Sigmoid colon (tissue), 7 donors: ENCODE results near the gene MAN2B1. TPM values are rescaled to one million over a fixed set of nuclear protein-coding genes. Genes with fewer than 3 reads are reported as not detected.
"Not testable (repeated sequence)": the region's sequence is repeated elsewhere in the genome, so short reads cannot be mapped to it uniquely, and the experiment has no call there.

Source experiments
- DNase-seq: peaks from one replicate; pipeline ENCODE4 v3.0.0-alpha.2; 2019
- H3K27ac ChIP-seq, 4 donors: fragments of 200-600 bp; sonication (generic); one replicate each; pipeline ENCODE4 v1.5.1; 2016 to 2019; ENCODE audit warnings: mild to moderate bottlenecking in 1 of 4
- H3K27me3 ChIP-seq, 3 donors: fragments of 200-600 bp; sonication (generic); one replicate each; pipeline ENCODE4 v1.5.1; 2019; ENCODE audit warnings: mild to moderate bottlenecking in 1 of 3
- H3K36me3 ChIP-seq, 4 donors: fragments of 200-600 bp; sonication (generic); one replicate each; pipeline ENCODE4 v1.5.1; 2016 to 2019
- H3K4me1 ChIP-seq, 4 donors: fragments of 200-600 bp; sonication (generic); one replicate each; pipeline ENCODE4 v1.5.1; 2017 to 2019
- H3K4me3 ChIP-seq, 4 donors: fragments of 200-600 bp; sonication (generic); one replicate each; pipeline ENCODE4 v1.5.1; 2017 to 2019; ENCODE audit warnings: mild to moderate bottlenecking in 2 of 4, moderate library complexity in 1 of 4
- H3K9me3 ChIP-seq, 4 donors: fragments of 200-600 bp in 3 of 4; sonication (generic) in 3 of 4; one replicate each; pipeline versions ENCODE4 v1.5.1 to v1.6.1; 2013 to 2019
- EP300 ChIP-seq, 4 donors: sonication (generic); formaldehyde crosslinking; IDR thresholded peaks; one replicate each; pipeline ENCODE4 v1.6.1; 2017; ENCODE audit warnings: antibody characterized with exemption in 4 of 4
- POLR2A ChIP-seq, 2 donors: fragments of 450-650 bp; IDR thresholded peaks; one replicate each; pipeline ENCODE4 v1.6.1; 2016; ENCODE audit warnings: antibody characterized with exemption in 2 of 2, mild to moderate bottlenecking in 2 of 2, moderate library complexity in 2 of 2
- POLR2AphosphoS5 ChIP-seq, 4 donors: sonication (generic); formaldehyde crosslinking; IDR thresholded peaks; one replicate each; pipeline ENCODE4 v1.6.1; 2017; ENCODE audit warnings: antibody characterized with exemption in 4 of 4
- WGBS, 2 donors: extraction: QIAGEN DNeasy Blood & Tissue Kit; methylation state at CpG; one replicate each; pipeline ENCODE4 v1.1.7; 2013; 5-methylcytosine and 5-hydroxymethylcytosine counted together
- intact Hi-C: fragments of 100-400 bp; cut with DNase I; formaldehyde crosslinking; loops from one replicate; pipeline ENCODE4 v1.15.1; 2023
- polyA plus RNA-seq, 3 donors: library from polyadenylated mRNA; stranded (reverse); fragments of 200-250 nt; gene quantifications; one replicate each; pipeline ENCODE4 v1.2.3, GENCODE V29; 2013
- total RNA-seq, 4 donors: library from RNA; depleted of rRNA; stranded (reverse); fragments of >200 nt; gene quantifications; one replicate each; pipeline ENCODE4 v1.1.0, GENCODE V29; 2016
- TF ChIP-seq, protein P1 (sequence below), 4 experiments: fragments of 450-650 bp in 3 of 4; fragments of 200-600 bp in 1 of 4; IDR thresholded peaks; one replicate each; pipeline ENCODE4 v1.5.1; 2016 to 2019; ENCODE audit warnings: antibody characterized with exemption in 4 of 4, mild to moderate bottlenecking in 3 of 4, moderate library complexity in 2 of 4
- donor health status: healthy with polysubstance abuse.
- donor health status: Bipolar disorder and iron deficiency.
- donor health status: healthy.

Gene MAN2B1
- total and polyA plus RNA-seq, 7 donors: 26.4 to 75.6 (median 59.8) TPM

DNA sequence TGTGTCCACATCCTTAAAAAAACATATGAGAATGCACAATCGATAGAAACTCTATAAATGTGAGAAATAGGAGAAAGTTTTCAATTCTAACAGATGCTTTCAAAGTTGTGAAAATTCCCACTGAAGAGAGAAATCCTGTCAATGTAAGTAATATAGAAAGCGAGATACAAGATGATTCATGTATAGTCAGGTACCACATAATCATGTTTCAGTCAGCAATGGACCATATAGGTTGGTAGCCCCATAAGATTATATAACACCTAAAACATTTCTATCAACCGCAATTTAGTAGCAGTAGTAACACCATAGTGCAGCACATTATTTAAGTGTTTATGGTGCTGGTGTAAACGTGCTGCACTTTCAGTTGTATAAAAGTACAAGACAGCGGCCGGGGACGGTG, 37.3 kb downstream of the MAN2B1 start:
- DNase-seq: no peak
- WGBS, 2 donors: 91 to 95% methylated on average over 7 of the region's 7 CpGs
- H3K36me3 ChIP-seq: peaks cover 44 to 69% (median 51%) of the 10 kb centered on the region in 4 donors

DNA sequence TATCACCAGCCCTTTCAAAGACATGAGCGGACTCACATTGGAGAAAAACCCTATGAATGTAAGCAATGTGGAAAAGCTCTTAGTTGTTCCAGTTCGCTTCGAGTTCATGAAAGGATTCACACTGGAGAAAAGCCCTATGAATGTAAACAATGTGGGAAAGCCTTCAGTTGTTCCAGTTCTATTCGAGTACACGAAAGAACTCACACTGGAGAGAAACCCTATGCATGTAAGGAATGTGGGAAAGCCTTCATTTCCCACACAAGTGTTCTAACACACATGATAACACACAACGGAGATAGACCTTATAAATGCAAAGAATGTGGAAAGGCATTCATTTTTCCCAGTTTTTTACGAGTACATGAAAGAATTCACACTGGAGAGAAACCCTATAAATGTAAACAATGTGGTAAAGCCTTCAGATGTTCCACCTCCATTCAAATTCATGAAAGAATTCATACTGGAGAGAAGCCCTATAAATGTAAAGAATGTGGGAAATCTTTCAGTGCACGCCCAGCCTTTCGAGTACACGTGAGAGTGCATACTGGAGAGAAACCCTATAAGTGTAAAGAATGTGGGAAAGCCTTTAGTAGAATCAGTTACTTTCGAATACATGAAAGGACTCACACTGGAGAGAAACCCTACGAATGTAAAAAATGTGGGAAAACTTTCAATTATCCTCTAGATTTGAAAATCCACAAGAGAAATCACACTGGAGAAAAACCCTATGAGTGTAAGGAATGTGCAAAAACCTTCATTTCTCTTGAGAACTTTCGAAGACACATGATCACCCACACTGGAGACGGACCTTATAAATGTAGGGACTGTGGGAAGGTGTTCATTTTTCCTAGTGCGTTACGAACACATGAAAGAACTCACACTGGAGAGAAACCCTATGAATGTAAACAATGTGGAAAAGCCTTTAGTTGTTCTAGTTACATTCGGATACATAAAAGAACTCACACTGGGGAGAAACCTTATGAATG, 38.2 kb downstream of the MAN2B1 start:
- peaks cover 0 to 17% (median 6%) of the 10 kb centered on the region in 4 donors for H3K9me3 ChIP-seq
- intact Hi-C loops: no loop called here
- DNase-seq: no peak
- no peaks in the 10 kb centered on the region for H3K27me3 ChIP-seq
- peaks cover 44 to 77% (median 56%) of the 10 kb centered on the region in 4 donors for H3K36me3 ChIP-seq
- no peaks in the 10 kb centered on the region for H3K4me1 ChIP-seq
- no peak overlapping the region for H3K4me3 ChIP-seq
- TF ChIP-seq POLR2A (IDR thresholded peaks at IDR 0.05) (no peak), POLR2AphosphoS5 (IDR thresholded peaks at IDR 0.05) (peak in 1 of 4 donors; percentile 8), EP300 (IDR thresholded peaks at IDR 0.05) (no peak)
- TF ChIP-seq, protein P1, sequence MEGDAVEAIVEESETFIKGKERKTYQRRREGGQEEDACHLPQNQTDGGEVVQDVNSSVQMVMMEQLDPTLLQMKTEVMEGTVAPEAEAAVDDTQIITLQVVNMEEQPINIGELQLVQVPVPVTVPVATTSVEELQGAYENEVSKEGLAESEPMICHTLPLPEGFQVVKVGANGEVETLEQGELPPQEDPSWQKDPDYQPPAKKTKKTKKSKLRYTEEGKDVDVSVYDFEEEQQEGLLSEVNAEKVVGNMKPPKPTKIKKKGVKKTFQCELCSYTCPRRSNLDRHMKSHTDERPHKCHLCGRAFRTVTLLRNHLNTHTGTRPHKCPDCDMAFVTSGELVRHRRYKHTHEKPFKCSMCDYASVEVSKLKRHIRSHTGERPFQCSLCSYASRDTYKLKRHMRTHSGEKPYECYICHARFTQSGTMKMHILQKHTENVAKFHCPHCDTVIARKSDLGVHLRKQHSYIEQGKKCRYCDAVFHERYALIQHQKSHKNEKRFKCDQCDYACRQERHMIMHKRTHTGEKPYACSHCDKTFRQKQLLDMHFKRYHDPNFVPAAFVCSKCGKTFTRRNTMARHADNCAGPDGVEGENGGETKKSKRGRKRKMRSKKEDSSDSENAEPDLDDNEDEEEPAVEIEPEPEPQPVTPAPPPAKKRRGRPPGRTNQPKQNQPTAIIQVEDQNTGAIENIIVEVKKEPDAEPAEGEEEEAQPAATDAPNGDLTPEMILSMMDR (IDR thresholded peaks at IDR 0.05): no peak
- no peak overlapping the region for H3K27ac ChIP-seq
- WGBS, 2 donors: 97 to 98% methylated on average over 17 of the region's 17 CpGs

More for the DNA sequence above, 37.3 kb downstream of the MAN2B1 start:
- intact Hi-C loops: no loop called here
- Histone ChIP-seq H3K4me3 (no peak overlapping the region), H3K27ac (no peak overlapping the region), H3K27me3 (no peaks in the 10 kb centered on the region), H3K4me1 (no peaks in the 10 kb centered on the region), H3K9me3 (peaks cover 0 to 17% (median 6%) of the 10 kb centered on the region in 4 donors)
- TF ChIP-seq EP300 (IDR thresholded peaks at IDR 0.05) (no peak), POLR2A (IDR thresholded peaks at IDR 0.05) (no peak), POLR2AphosphoS5 (IDR thresholded peaks at IDR 0.05) (no peak)
- TF ChIP-seq, protein P1 (IDR thresholded peaks at IDR 0.05): no peak

DNA sequence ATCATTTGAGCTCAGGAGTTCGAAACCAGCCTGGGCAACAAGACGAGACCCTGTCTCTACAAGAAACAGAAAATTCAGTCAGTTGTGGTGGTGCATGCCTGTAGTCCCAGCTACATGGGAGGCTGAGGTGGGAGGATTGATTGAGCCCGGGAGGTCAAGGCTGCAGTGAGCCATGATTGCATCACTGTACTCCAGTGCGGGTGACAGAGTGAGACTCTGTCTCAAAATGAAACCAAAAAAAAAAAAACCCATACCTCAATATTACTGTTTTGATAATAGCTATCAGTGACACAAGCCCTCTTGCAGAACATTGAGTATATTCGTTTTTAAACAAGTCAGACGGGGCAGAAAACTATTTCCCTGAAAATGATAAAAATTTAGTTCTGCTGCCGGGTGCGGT, 39.6 kb downstream of the MAN2B1 start:
- Histone ChIP-seq H3K27ac (no peak overlapping the region), H3K36me3 (peaks cover 44 to 77% (median 56%) of the 10 kb centered on the region in 4 donors)
- TF ChIP-seq, protein P1 (IDR thresholded peaks at IDR 0.05): no peak
- TF ChIP-seq POLR2AphosphoS5 (IDR thresholded peaks at IDR 0.05): no peak
- no peak for TF ChIP-seq EP300 (IDR thresholded peaks at IDR 0.05)
- no peak for TF ChIP-seq POLR2A (IDR thresholded peaks at IDR 0.05)

DNA sequence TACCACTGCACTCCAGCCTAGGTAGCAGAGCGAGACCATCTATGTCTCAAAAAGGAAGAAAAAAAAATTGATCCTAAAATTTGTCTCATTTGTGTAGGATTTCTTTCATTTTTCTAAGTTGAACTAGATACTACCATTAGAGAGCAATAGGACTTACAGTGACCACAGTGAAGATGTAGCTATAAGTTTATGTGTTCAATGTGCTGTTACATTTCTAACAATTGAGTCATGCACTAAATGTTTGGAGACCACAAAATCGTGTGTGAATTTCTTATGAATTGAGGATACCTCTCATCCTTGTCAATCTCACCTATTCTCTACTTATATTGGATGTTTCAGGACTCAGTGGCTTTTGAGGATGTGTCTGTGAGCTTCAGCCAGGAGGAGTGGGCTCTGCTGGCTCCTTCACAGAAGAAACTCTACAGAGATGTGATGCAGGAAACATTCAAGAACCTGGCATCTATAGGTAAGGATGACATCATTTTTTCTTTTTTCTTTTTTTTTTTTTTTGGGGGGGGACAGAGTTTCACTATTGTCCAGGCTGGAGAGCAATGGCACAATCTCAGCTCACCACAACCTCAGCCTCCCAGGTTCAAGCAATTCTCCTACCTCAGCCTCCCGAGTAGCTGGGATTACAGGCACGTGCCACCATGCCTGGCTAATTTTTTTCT, 43.0 kb downstream of the MAN2B1 start:
- H3K27me3 ChIP-seq: no peaks in the 10 kb centered on the region
- H3K36me3 ChIP-seq: peaks cover 37 to 50% (median 45%) of the 10 kb centered on the region in 4 donors
- H3K4me3 ChIP-seq: no peak overlapping the region
- no peak for DNase-seq
- WGBS, 2 donors: 92% methylated on average over 4 of the region's 4 CpGs
- TF ChIP-seq, protein P1 (IDR thresholded peaks at IDR 0.05): no peak
- TF ChIP-seq EP300 (IDR thresholded peaks at IDR 0.05) (no peak), POLR2AphosphoS5 (IDR thresholded peaks at IDR 0.05) (no peak), POLR2A (IDR thresholded peaks at IDR 0.05) (no peak)
- H3K27ac ChIP-seq: no peak overlapping the region
- peaks cover 0 to 12% (median 5%) of the 10 kb centered on the region in 4 donors for H3K9me3 ChIP-seq
- H3K4me1 ChIP-seq: peaks cover 0 to 10% (median 8%) of the 10 kb centered on the region in 4 donors
- intact Hi-C loops: no loop called here

More for the DNA sequence above, 39.6 kb downstream of the MAN2B1 start:
- Histone ChIP-seq H3K9me3 (peaks cover 0 to 17% (median 6%) of the 10 kb centered on the region in 4 donors), H3K27me3 (no peaks in the 10 kb centered on the region), H3K4me3 (no peak overlapping the region), H3K4me1 (peaks cover 0 to 3% (median 0%) of the 10 kb centered on the region in 4 donors)
- WGBS, 2 donors: 87 to 96% methylated on average over 8 of the region's 8 CpGs
- DNase-seq: no peak
- intact Hi-C loops: no loop called here

DNA sequence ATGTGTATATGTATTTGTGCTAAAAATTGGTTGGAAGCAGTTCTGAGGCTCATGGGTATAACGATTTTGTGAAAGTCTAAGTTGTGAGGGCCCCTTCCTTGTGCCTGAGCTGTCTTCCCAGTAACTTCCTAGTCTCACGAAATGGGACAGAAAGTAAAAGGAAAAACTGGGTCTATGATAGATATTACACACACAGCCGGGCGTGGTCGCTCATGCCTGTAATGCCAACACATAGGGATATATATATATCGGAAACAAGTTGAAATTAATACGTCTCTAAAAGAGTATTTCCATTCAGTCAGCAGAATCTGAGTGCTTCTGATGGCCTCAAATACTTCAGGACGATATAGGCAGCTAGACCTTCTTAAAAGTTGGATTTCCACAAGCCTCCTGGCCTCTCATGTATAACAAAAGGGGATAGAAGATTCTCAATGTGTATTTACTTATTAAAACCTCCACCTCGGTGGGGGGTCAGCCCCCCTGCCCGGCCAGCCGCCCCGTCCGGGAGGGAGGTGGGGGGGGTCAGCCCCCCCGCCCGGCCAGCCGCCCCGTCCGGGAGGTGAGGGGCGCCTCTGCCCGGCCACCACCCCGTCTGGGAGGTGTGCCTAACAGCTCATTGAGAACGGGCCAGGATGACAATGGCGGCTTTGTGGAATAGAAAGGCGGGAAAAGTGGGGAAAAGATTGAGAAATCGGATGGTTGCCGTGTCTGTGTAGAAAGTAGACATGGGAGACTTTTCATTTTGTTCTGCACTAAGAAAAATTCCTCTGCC, 45.1 kb downstream of the MAN2B1 start:
- peaks cover 22 to 30% (median 25%) of the 10 kb centered on the region in 4 donors for H3K36me3 ChIP-seq
- DNase-seq, intact Hi-C loops, H3K4me3 ChIP-seq, H3K27me3 ChIP-seq, H3K9me3 ChIP-seq: not testable (repeated sequence)
- WGBS, 2 donors: 85 to 91% methylated on average over 26 of the region's 26 CpGs
- H3K4me1 ChIP-seq: peaks cover 0 to 19% (median 14%) of the 10 kb centered on the region in 4 donors
- H3K27ac ChIP-seq: peak overlapping the region in 2 of 4 donors; percentile 26 to 52
